Frontal cortex (tissue), 4 donors: Measurements from ENCODE around the gene MIPOL1. TPM values are rescaled to one million over a fixed set of nuclear protein-coding genes. Genes with fewer than 3 reads are reported as not detected.
"Not testable (repeated sequence)": the region's sequence is repeated elsewhere in the genome, so short reads cannot be mapped to it uniquely, and the experiment has no call there.

Experiments
- DNase-seq, 2 donors: peaks; one replicate each; pipeline ENCODE4 v3.0.0; 2012; ENCODE audit warnings: low spot score in 2 of 2
- FAIRE-seq: peaks from 2 replicates; lab custom pipeline; 2012; peaks lifted over from hg19 to GRCh38; lab: Jason Lieb, UNC
- total RNA-seq: library from RNA; depleted of rRNA; stranded (reverse); fragments of >200 nt; gene quantifications from one replicate; pipeline ENCODE4 v1.2.3, GENCODE V29; 2014
- donor health status: control.
- donor health status: control.
- donor health status: control.

Gene MIPOL1
- total RNA-seq: 33.8 TPM

DNA sequence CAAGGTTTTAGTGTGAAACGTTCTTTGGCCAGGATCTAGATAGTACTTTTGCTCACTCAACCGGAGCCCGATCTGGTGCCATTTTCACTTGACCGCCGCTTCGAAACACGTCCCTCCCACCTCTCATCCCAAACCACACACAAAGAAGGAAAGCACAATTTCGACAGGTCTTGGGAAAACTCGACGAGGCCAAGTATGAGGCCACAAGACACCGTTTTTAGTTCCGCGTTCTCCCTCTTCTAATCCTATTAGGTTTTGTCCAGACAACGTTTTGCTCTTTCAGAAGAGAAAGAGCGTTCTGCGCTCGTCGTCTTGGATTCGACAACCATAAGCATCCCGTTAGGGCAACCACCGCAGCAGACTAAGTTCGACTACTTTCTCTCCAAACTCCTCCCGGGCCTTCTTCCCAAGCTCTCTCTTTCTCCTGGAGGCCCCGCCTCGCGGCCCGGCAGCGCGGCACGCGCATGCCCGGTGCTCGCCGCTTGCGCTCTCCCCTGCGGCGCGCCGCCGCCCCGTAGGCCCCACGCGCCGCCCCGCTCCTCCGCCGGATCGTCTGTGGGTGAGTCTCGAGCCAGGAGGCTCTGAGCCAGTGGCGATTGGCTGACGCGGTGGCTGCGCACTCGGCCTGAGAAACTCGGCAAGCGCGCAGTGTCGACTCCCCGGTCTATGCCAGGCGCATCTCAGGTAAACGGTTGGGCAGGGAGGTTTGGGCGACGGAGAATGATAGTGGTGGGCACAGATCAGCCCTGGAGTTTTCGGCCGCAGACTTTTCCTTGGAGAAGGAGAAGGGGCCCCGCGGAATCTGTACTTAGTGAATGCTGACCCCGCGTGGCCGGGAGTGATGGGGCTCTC, at the start of gene MIPOL1:
TSS of gene MIPOL1 (plus strand) at position 517 of the 852 bp plus-strand sequence. CDS start 49,952 bp downstream, outside the sequence.
- DNase-seq (peak; percentile 74 to 77), FAIRE-seq (no peak)

DNA sequence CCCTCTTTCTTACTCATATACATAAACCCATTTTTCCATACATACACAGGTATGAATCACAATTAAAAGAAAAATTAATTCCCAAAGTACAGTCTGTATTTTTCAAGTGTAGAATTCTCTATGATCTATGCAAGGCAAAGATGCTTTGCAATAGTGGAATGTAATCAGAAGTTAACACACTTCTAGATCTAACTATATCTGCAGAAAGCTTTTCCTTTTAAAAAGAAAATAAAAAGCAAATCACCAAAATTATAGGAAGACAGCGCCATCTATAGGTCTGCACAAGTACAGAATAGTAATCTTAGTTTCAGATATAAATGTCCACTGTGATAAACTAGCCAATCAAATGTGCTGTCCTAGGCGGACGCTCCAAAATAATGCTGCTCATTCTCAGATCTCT, 47.3 kb upstream of the MIPOL1 start:
- FAIRE-seq (no peak), DNase-seq (peak in 1 of 2 donors; percentile 14)

- FAIRE-seq: no peak
Observed at GRCh38 chr14:37153005-37153404, 44.7 kb upstream of the MIPOL1 start.

DNA sequence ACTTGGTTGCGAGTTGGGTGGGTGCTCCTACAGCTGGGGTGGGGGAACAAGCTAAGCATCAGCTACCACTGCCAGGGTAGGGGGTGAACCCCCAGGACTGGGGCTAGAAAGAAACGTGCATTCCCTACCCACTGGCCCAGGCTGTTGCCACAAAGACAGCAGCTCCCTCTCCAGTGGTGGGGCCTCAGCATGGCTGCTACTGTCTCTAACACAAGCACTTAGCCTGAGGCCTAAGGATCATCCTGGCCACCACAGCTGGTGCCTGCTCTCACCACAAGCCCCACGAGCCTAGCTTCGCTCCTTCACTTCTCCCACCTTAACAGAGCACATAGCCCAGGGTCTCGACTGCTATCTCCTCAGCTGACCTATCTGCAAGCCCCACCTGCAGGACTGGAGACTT, 44.3 kb upstream of the MIPOL1 start:
- FAIRE-seq (no peak), DNase-seq (no peak)

More at GRCh38 chr14:37153005-37153404, 44.7 kb upstream of the MIPOL1 start:
- no peak for DNase-seq

DNA sequence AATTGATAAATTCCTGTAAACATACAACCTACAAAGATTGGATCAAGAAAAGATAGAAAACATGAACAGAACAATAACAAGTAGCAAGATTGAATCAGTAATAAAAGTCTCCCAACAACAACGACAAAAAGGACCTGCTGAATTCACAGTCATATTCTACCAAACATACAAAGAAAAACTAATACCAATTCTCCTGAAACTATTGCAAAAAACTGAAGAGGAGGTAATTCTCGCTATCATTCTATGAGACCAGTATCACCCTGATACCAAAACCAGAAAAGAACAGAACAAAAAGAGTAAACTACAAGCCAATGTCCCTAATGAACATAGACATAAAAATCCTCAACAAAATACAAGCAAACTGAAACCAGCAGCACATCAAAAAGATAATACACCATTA, 39.8 kb upstream of the MIPOL1 start:
- DNase-seq: no peak
- no peak for FAIRE-seq

DNA sequence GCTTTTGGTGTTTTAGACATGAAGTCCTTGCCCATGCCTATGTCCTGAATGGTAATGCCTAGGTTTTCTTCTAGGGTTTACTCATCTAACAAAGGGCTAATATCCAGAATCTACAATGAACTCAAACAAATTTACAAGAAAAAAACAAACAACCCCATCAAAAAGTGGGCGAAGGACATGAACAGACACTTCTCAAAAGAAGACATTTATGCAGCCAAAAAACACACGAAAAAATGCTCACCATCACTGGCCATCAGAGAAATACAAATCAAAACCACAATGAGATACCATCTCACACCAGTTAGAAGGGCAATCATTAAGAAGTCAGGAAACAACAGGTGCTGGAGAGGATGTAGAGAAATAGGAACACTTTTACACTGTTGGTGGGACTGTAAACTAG, 35.4 kb upstream of the MIPOL1 start:
- not testable (repeated sequence) for FAIRE-seq, DNase-seq

- no peak for FAIRE-seq
- no peak for DNase-seq
Observed at GRCh38 chr14:37165794-37166193, 31.9 kb upstream of the MIPOL1 start.

DNA sequence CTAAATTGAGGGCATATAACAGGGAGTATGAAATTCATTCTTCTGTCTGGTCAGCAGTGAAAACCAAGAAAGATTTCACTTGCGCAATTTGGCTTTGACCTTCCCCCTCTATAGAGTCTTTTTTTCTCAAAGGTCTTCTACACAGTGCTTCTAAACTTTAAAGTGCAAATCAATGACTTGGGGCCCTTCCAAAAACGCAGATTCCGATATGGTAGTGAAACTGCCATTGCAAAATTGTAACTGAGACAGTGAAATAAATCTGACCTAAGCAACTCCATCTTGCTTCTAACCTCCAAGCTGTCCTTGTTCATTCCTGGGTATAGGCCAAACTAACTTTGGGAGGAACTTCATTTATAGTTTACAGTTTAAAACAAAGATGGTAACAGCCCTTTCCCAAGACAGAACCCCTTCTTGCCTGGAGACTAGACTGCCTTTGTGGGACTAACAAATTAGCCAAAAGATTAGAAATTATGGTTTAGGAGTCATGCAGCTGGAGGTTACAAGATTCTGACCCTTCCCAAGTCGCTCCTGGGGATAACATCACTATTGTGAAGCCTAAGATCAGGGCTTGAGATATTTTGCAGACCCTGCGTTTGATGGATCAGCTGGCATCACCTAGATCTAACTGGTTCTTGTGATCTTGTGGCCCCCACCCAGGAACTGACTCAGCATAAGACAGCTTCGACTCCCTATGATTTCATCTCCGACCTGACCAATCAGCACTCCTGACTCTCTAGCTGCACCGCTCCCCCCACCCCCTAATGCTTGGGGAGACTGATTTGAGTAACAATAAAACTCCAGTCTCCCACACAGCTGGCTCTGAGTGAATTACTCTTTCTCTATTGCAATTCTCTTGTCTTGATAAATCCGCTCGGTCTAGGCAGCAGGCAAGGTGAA, 30.3 kb upstream of the MIPOL1 start:
- DNase-seq (no peak), FAIRE-seq (no peak)

- FAIRE-seq: no peak
- no peak for DNase-seq
Observed at GRCh38 chr14:37168721-37169120, 29.0 kb upstream of the MIPOL1 start.

- FAIRE-seq (no peak), DNase-seq (no peak)
Observed at GRCh38 chr14:37170237-37170636, 27.5 kb upstream of the MIPOL1 start.

GRCh38 chr14:37170993-37171392, 26.7 kb upstream of the MIPOL1 start:
- no peak for FAIRE-seq
- no peak for DNase-seq

DNA sequence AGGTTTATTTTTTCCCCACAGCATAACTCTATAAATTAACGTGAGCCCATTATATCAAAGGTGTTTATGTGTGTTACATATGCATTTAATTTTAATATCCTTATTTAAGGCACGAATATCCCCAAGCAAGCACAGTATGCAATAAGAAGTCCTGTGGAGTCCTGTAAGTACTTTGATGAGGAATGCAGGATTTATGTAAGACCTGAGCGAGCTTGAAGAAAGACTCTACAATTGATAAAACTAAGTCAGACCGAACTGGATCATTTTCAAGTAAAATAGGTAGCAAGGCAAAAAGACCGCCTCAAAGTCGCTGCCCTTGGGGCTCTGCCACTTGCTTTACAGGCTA, 26.1 kb upstream of the MIPOL1 start:
- DNase-seq (no peak), FAIRE-seq (no peak)

- peak; percentile 47 to 67 for DNase-seq
- no peak for FAIRE-seq
Observed at GRCh38 chr14:37172024-37172869, 25.5 kb upstream of the MIPOL1 start, which contains the start of gene SLC25A21. TSS of gene SLC25A21 (minus strand) at chr14:37172606.

DNA sequence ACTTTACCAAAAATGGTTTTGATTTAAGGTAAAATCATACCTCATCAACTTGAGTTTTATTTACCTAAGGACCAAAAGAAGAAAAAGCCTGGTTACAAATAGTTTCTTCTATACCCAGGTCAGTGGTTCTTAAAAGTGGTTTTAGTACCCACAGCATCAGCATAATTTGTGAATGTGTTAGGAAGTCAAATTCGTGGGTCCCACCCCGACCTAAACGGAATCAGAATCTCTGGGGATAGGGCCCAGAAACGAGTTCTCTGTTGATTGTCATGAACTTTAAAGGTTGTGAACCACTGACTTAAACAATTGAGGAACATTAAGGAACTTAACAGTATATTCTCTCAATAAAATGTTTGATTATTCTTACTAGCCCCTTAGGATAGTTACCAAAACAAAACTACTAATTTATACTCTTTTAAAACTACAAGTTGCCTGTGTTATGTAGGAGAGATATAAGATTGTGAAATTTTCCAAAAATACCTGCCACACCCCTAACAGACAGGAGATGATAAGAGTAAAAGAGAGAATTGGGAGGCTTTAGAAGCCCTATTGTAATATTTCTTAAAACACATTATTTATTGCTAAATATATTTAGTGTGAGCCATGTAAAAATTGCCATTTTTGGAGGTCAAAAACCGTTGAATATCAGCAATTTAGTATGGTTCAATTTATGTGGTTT, 24.7 kb upstream of the MIPOL1 start:
- no peak for DNase-seq

GRCh38 chr14:37179896-37180502, 17.7 kb upstream of the MIPOL1 start:
- no peak for FAIRE-seq
- DNase-seq: no peak

More for the DNA sequence above, 24.7 kb upstream of the MIPOL1 start:
- FAIRE-seq: no peak

- not testable (repeated sequence) for DNase-seq, FAIRE-seq
Observed at GRCh38 chr14:37180886-37181285, 16.9 kb upstream of the MIPOL1 start.

DNA sequence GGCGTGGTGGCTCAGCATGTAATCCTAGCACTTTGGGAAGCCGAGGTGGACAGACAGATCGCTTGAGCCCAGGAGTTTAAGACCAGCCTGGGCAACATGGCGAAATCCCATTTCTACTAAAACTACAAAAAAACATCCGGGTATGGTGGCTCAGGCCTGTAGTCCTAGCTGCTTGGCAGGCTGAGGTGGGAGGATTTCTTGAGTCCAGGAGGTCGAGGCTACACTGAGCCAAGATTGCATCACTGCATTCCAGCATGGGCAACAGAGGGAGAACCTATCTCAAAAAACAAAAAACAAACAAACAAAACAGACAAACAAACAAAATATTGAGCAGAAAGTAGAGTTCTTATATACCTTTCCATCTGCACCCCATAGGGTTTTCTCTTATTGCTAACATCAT, 16.3 kb upstream of the MIPOL1 start:
- DNase-seq (no peak), FAIRE-seq (no peak)

GRCh38 chr14:37184520-37184919, 13.2 kb upstream of the MIPOL1 start:
- FAIRE-seq: not testable (repeated sequence)

DNA sequence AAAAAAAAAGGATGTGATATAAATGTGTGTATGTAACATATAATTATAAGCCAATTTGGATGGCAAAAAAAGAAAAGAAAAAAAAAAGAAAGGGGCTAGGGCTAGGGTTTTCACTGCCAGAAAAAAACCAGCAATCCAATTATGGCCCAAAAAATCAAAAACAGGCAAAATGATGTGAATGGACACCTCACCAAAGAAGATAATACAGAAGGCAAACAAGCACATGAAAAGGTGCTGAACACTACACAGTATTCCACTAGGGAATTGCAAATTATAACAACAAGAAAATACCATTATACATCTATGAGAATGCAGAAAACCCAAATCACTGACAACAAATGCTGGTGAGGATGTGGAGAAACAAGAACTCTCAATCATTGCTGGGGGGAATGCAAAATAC, 12.1 kb upstream of the MIPOL1 start:
- FAIRE-seq (no peak), DNase-seq (no peak)

More at GRCh38 chr14:37184520-37184919, 13.2 kb upstream of the MIPOL1 start:
- not testable (repeated sequence) for DNase-seq
